GM19452 (cell line): ENCODE data around the gene FNDC3B.

ENCODE experiments used
- ATAC-seq: cut with Tn5 transposase; IDR thresholded peaks from one replicate; pipeline ENCODE4 v1.9.1; 2021; ENCODE audit not compliant: unreplicated experiment

FNDC3B gene

GRCh38 chr3:172323894-172324610 lies 284.7 kb downstream of the FNDC3B start:
- no peak for ATAC-seq

GRCh38 chr3:172324611-172325203 lies 285.3 kb downstream of the FNDC3B start:
- no peak for ATAC-seq

GRCh38 chr3:172325461-172325860 lies 286.1 kb downstream of the FNDC3B start:
- ATAC-seq, result no peak

GRCh38 chr3:172326993-172327392 lies 287.6 kb downstream of the FNDC3B start:
- no peak for ATAC-seq

- no peak for ATAC-seq
Observed at GRCh38 chr3:172328282-172328681, 288.9 kb downstream of the FNDC3B start.

GRCh38 chr3:172329070-172329469 lies 289.7 kb downstream of the FNDC3B start:
- ATAC-seq, result no peak

- no peak for ATAC-seq
Observed at GRCh38 chr3:172330413-172330812, 291.0 kb downstream of the FNDC3B start.

- peak; percentile 87 for ATAC-seq
Observed at GRCh38 chr3:172332256-172333041, 293.1 kb downstream of the FNDC3B start.

- ATAC-seq, result no peak
Observed at GRCh38 chr3:172333042-172333377, 293.6 kb downstream of the FNDC3B start.

GRCh38 chr3:172333692-172334457 lies 294.5 kb downstream of the FNDC3B start:
- ATAC-seq, result no peak

GRCh38 chr3:172334671-172335207 lies 295.4 kb downstream of the FNDC3B start:
- ATAC-seq, result no peak

- ATAC-seq, result no peak
Observed at GRCh38 chr3:172339892-172340291, 300.5 kb downstream of the FNDC3B start.

GRCh38 chr3:172340583-172340982 lies 301.2 kb downstream of the FNDC3B start:
- ATAC-seq, result no peak

GRCh38 chr3:172341482-172342059 lies 302.2 kb downstream of the FNDC3B start:
- ATAC-seq, result peak; percentile 61

- no peak for ATAC-seq
Observed at GRCh38 chr3:172342097-172342659, 302.8 kb downstream of the FNDC3B start.

GRCh38 chr3:172343117-172343516 lies 303.7 kb downstream of the FNDC3B start:
- ATAC-seq, result no peak

- no peak for ATAC-seq
Observed at GRCh38 chr3:172343979-172344378, 304.6 kb downstream of the FNDC3B start.

GRCh38 chr3:172346161-172346560 lies 306.8 kb downstream of the FNDC3B start:
- no peak for ATAC-seq

- ATAC-seq, result no peak
Observed at GRCh38 chr3:172347895-172348679, 308.7 kb downstream of the FNDC3B start.
